ENCODE results near the gene THSD8.

THSD8 gene

DNA sequence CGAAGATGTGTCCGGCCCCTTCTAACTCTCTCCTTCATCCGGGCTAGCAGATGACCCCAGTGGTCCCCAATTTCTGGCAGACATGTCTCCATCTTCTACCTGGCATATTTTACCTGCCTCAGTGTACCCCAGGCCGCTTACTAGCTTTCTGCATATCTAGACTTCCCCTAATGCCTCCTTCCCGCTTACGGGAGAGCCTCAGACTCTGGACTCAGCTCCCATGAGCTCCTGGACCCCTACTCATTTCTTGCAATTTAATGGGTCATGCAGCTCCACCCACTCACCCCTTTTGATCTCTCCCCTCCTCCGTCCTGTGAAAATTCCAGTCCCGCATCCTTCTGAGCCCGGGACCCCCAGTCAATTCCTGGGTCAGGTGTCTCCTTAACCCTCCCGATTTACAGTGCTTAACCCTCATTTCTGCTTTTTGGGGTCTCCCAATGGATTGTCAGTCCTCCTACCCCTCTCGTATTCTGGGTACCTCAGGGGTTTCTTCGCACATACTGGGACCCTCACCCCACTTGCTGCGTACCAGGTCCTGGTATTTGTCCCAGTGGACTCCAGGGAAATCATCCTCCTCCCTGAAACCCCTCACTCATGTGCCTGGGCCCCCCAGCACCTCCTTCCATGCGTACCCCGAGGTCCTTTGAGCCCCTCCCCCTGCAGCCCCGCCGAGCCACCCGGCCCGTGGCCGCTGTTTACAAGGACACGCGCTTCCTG lies 11.1 kb upstream of the THSD8 start:
- TF ChIP-seq, protein P1, sequence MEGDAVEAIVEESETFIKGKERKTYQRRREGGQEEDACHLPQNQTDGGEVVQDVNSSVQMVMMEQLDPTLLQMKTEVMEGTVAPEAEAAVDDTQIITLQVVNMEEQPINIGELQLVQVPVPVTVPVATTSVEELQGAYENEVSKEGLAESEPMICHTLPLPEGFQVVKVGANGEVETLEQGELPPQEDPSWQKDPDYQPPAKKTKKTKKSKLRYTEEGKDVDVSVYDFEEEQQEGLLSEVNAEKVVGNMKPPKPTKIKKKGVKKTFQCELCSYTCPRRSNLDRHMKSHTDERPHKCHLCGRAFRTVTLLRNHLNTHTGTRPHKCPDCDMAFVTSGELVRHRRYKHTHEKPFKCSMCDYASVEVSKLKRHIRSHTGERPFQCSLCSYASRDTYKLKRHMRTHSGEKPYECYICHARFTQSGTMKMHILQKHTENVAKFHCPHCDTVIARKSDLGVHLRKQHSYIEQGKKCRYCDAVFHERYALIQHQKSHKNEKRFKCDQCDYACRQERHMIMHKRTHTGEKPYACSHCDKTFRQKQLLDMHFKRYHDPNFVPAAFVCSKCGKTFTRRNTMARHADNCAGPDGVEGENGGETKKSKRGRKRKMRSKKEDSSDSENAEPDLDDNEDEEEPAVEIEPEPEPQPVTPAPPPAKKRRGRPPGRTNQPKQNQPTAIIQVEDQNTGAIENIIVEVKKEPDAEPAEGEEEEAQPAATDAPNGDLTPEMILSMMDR (IDR thresholded peaks at IDR 0.05; ENCODE audit: low read depth, low read length) = no peak
- TF ChIP-seq POLR2A (IDR thresholded peaks at IDR 0.05; ENCODE audit: extremely low read depth, insufficient read length) (no peak), MYC (IDR thresholded peaks at IDR 0.05; ENCODE audit: low read depth, low read length) (no peak)
- TF ChIP-seq, protein P2, sequence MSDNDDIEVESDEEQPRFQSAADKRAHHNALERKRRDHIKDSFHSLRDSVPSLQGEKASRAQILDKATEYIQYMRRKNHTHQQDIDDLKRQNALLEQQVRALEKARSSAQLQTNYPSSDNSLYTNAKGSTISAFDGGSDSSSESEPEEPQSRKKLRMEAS (IDR thresholded peaks at IDR 0.05; ENCODE audit: low read depth, low read length) = no peak; the same call in 1 of the 2 replicates
- no peak for DNase-seq (ENCODE audit: low read depth)
- H3K4me3 ChIP-seq (ENCODE audit: low read depth, low read length) = peak overlapping the region; percentile 57

DNA sequence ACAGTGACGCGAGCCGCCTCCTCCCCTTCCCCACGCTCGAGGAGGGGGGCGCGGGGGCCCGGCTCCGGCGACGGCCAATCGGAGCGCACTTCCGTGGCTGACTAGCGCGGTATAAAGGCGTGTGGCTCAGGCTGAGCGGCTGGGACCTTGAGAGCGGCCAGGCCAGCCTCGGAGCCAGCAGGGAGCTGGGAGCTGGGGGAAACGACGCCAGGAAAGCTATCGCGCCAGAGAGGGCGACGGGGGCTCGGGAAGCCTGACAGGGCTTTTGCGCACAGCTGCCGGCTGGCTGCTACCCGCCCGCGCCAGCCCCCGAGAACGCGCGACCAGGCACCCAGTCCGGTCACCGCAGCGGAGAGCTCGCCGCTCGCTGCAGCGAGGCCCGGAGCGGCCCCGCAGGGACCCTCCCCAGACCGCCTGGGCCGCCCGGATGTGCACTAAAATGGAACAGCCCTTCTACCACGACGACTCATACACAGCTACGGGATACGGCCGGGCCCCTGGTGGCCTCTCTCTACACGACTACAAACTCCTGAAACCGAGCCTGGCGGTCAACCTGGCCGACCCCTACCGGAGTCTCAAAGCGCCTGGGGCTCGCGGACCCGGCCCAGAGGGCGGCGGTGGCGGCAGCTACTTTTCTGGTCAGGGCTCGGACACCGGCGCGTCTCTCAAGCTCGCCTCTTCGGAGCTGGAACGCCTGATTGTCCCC lies 10.4 kb upstream of the THSD8 start, which contains the start of gene JUNB:
TSS of gene JUNB (plus strand) at position 142 of the 706 bp plus-strand sequence. CDS start at position 428, 286 bp downstream.
- peak; percentile 98 for DNase-seq (ENCODE audit: low read depth)
- H3K4me3 ChIP-seq (ENCODE audit: low read depth, low read length) = peak within 1 kb of the TSS; percentile 78
- TF ChIP-seq, protein P1 (IDR thresholded peaks at IDR 0.05; ENCODE audit: low read depth, low read length) = no peak
- TF ChIP-seq, protein P2 (IDR thresholded peaks at IDR 0.05; ENCODE audit: low read depth, low read length) = peak; percentile 90; the same call in 1 of the 2 replicates
- TF ChIP-seq POLR2A (IDR thresholded peaks at IDR 0.05; ENCODE audit: extremely low read depth, insufficient read length) = peak; percentile 100
- TF ChIP-seq MYC (IDR thresholded peaks at IDR 0.05; ENCODE audit: low read depth, low read length) = peak; percentile 46; the same call in 1 of the 2 replicates

DNA sequence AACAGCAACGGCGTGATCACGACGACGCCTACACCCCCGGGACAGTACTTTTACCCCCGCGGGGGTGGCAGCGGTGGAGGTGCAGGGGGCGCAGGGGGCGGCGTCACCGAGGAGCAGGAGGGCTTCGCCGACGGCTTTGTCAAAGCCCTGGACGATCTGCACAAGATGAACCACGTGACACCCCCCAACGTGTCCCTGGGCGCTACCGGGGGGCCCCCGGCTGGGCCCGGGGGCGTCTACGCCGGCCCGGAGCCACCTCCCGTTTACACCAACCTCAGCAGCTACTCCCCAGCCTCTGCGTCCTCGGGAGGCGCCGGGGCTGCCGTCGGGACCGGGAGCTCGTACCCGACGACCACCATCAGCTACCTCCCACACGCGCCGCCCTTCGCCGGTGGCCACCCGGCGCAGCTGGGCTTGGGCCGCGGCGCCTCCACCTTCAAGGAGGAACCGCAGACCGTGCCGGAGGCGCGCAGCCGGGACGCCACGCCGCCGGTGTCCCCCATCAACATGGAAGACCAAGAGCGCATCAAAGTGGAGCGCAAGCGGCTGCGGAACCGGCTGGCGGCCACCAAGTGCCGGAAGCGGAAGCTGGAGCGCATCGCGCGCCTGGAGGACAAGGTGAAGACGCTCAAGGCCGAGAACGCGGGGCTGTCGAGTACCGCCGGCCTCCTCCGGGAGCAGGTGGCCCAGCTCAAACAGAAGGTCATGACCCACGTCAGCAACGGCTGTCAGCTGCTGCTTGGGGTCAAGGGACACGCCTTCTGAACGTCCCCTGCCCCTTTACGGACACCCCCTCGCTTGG lies 9.6 kb upstream of the THSD8 start:
- TF ChIP-seq, protein P1 (IDR thresholded peaks at IDR 0.05; ENCODE audit: low read depth, low read length) = no peak
- TF ChIP-seq POLR2A (IDR thresholded peaks at IDR 0.05; ENCODE audit: extremely low read depth, insufficient read length) = peak; percentile 48
- TF ChIP-seq, protein P2 (IDR thresholded peaks at IDR 0.05; ENCODE audit: low read depth, low read length) = peak; percentile 77
- TF ChIP-seq MYC (IDR thresholded peaks at IDR 0.05; ENCODE audit: low read depth, low read length) = peak; percentile 70; the same call in 1 of the 2 replicates
- peak overlapping the region; percentile 78 for H3K4me3 ChIP-seq (ENCODE audit: low read depth, low read length)
- DNase-seq (ENCODE audit: low read depth) = peak; percentile 88

DNA sequence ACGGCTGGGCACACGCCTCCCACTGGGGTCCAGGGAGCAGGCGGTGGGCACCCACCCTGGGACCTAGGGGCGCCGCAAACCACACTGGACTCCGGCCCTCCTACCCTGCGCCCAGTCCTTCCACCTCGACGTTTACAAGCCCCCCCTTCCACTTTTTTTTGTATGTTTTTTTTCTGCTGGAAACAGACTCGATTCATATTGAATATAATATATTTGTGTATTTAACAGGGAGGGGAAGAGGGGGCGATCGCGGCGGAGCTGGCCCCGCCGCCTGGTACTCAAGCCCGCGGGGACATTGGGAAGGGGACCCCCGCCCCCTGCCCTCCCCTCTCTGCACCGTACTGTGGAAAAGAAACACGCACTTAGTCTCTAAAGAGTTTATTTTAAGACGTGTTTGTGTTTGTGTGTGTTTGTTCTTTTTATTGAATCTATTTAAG lies 9.0 kb upstream of the THSD8 start:
- peak overlapping the region; percentile 78 for H3K4me3 ChIP-seq (ENCODE audit: low read depth, low read length)
- TF ChIP-seq, protein P1 (IDR thresholded peaks at IDR 0.05; ENCODE audit: low read depth, low read length) = no peak
- TF ChIP-seq, protein P2 (IDR thresholded peaks at IDR 0.05; ENCODE audit: low read depth, low read length) = no peak
- TF ChIP-seq MYC (IDR thresholded peaks at IDR 0.05; ENCODE audit: low read depth, low read length) (no peak), POLR2A (IDR thresholded peaks at IDR 0.05; ENCODE audit: extremely low read depth, insufficient read length) (no peak)
- no peak for DNase-seq (ENCODE audit: low read depth)
